MM.1S (cell line): ENCODE results near the gene MAP3K13.

ENCODE experiments used
- CTCF ChIP-seq: fragments of 300-600 bp; sonication (generic); IDR thresholded peaks from 2 replicates; pipeline ENCODE4 v1.5.1; 2016; ENCODE audit warnings: antibody characterized with exemption, low read length, mixed read lengths
- EZH2 ChIP-seq: fragments of 300-600 bp; sonication (generic); optimal IDR thresholded peaks from 2 replicates; pipeline ENCODE3; 2017; ENCODE audit warnings: low read depth, mild to moderate bottlenecking, antibody characterized with exemption, low read length, mixed read lengths
- EZH2phosphoT487 ChIP-seq: fragments of 300-600 bp; sonication (generic); IDR thresholded peaks from 2 replicates; pipeline ENCODE4 v1.6.1; 2018; ENCODE audit warnings: antibody characterized with exemption, low read length

- TF ChIP-seq CTCF, result no peak
- no peak for TF ChIP-seq EZH2
- no peak for TF ChIP-seq EZH2phosphoT487
Measured at GRCh38 chr3:185347399-185347798, 15.5 kb upstream of the MAP3K13 start.
